Measurements from ENCODE around the gene BUB1. TPM values are rescaled to one million over a fixed set of nuclear protein-coding genes. Genes with fewer than 3 reads are reported as not detected.
A peak's percentile ranks its signal among the peaks of the same experiment; 100 is the strongest.

Gene BUB1
- total RNA-seq, 2 experiments from 2014 or later, result 138 to 140 TPM

DNA sequence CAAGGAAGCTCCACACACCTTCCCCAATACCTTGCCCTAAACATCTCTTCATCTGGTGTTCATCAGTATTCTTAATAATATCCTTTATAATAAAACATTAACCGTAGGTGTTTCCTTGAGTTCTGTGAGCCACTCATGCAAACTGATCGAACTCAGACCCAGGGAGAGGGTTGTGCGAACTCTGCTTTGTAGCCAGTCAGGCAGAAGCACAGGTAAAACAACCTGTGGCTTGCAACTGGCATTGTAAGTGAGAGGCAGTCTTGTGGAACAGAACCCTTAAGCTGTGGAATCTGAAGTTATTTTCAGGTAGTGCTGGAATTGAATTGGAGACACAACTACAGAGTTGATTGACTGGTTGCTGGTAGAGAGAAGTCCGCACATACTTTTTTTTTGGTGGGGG, 4.7 kb downstream of the BUB1 start:
- peaks cover 66% of the 10 kb centered on the region for H3K36me3 Mint-ChIP-seq (ENCODE audit: low read depth)
- H3K4me1 Mint-ChIP-seq (ENCODE audit: low read depth), result peaks cover 49% of the 10 kb centered on the region
- H3K27me3 Mint-ChIP-seq (ENCODE audit: low read depth), result no peaks in the 10 kb centered on the region
- H3K9me3 Mint-ChIP-seq (ENCODE audit: insufficient read depth), result no peaks in the 10 kb centered on the region
- ATAC-seq (no peak), DNase-seq (no peak)
- POLR2A ChIA-PET, result no interaction called here
- H3K27ac Mint-ChIP-seq, result no peak overlapping the region
- H3K4me3 Mint-ChIP-seq, result no peak overlapping the region
- CTCF ChIA-PET, result interaction anchor here (2.1 kb wide), 1 partner anchor 82 kb away, joined by 11 read pairs; no protein-coding TSS in a partner anchor

DNA sequence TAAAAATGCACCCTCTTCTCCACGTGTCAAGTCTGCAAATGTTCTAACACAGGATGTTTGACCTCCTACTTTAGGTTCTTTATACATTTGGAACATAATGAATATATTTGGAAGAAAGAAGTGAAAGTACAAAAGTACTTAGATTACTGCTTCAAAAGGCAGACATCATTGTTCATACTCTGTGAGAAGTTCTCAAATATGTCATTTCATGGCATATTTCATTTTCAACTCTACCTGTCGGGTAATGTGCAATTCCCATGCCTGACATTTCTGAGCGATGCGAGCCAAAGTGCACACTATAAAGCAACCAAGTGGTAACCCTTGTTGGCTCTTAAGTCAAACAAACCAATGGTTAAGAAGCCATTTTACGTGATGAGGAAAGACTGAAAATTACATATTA, 7.0 kb downstream of the BUB1 start:
- CTCF ChIA-PET, result no interaction called here
- no peaks in the 10 kb centered on the region for H3K9me3 Mint-ChIP-seq (ENCODE audit: insufficient read depth)
- peaks cover 70% of the 10 kb centered on the region for H3K36me3 Mint-ChIP-seq (ENCODE audit: low read depth)
- DNase-seq (no peak), ATAC-seq (no peak)
- H3K4me1 Mint-ChIP-seq (ENCODE audit: low read depth), result peaks cover 38% of the 10 kb centered on the region
- no peak overlapping the region for H3K27ac Mint-ChIP-seq
- no peak overlapping the region for H3K4me3 Mint-ChIP-seq
- H3K27me3 Mint-ChIP-seq (ENCODE audit: low read depth), result no peaks in the 10 kb centered on the region
- POLR2A ChIA-PET, result no interaction called here

DNA sequence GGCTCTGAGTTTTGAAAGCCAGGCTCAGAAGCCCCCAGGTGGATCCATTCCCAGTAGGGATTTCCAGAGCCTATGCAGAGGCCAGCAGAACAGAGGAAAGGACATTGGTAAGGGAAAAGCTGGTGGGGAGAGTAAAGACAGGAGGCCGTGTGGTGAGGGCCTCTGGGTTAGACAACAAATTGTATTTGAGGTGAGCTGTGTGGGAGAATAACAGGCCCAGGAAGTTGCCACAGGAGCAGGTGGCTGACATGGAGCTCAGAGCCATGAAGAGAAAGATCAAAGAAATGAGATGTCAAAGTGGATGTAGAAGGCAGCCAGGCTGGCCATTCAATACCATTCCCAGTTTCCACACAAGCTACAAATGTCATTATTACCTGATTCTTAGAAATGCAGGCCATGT, 8.8 kb downstream of the BUB1 start:
- H3K9me3 Mint-ChIP-seq (ENCODE audit: insufficient read depth), result no peaks in the 10 kb centered on the region
- peak overlapping the region; percentile 31 for H3K27ac Mint-ChIP-seq
- no peaks in the 10 kb centered on the region for H3K27me3 Mint-ChIP-seq (ENCODE audit: low read depth)
- no peak for ATAC-seq
- CTCF ChIA-PET, result interaction anchor here (0.9 kb wide), 1 partner anchor 86 kb away, joined by 3 read pairs; no protein-coding TSS in a partner anchor
- peaks cover 70% of the 10 kb centered on the region for H3K36me3 Mint-ChIP-seq (ENCODE audit: low read depth)
- no peak for DNase-seq
- peaks cover 27% of the 10 kb centered on the region for H3K4me1 Mint-ChIP-seq (ENCODE audit: low read depth)
- H3K4me3 Mint-ChIP-seq, result no peak overlapping the region
- POLR2A ChIA-PET, result interaction anchor here (1.0 to 1.2 kb wide), 2 partner anchors 9 to 11 kb away, joined by 3 to 5 read pairs; partner anchors contain the start of gene BUB1

DNA sequence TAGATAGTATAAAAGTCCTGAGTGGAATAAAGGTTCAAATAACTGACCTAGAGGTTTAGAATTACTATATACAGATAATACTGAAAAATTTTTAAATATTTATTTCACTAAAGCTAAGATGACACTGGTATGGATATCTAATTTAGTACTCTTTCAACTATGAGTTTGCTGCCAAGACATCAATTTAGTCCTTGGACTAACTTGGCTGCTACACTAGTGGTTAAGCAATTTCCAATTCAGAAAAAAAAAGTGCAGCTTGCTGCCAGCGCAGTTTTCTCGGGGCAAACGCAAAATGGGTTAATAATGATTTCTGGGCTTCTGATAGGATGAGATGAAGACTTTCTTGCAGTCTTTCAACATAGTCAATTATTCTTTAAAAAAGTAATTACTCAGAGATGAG, 10.8 kb downstream of the BUB1 start:
- ChIA-PET POLR2A (interaction anchor here (2.4 kb wide), 1 partner anchor 11 kb away, joined by 11 read pairs; the partner anchor contains the start of gene BUB1), CTCF (interaction anchor here (0.7 to 2.1 kb wide), 2 partner anchors 10 to 11 kb away, joined by 3 to 5 read pairs; partner anchors contain the start of gene BUB1)
- Mint-ChIP-seq H3K27me3 (ENCODE audit: low read depth) (no peaks in the 10 kb centered on the region), H3K27ac (no peak overlapping the region), H3K36me3 (ENCODE audit: low read depth) (peaks cover 65% of the 10 kb centered on the region), H3K4me1 (ENCODE audit: low read depth) (peaks cover 20% of the 10 kb centered on the region), H3K9me3 (ENCODE audit: insufficient read depth) (no peaks in the 10 kb centered on the region), H3K4me3 (no peak overlapping the region)
- no peak for ATAC-seq
- no peak for DNase-seq

DNA sequence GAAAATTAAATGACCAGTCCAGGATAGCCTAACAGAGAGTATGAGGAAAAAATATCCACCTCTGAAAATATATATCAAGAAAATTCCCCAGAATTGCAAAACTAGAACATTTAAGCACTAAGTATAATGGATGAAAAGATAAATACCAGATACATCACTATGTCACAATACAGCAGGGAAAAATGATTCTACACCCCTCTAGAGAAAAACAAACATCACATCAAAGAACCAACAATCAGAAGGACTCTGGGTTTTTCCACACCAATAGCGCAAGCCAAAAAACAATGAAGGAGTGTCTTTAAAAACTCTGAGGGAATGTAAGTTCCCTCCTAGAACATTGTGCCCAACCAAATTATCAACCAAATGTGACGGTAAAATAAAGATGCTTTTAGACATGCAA, 13.7 kb downstream of the BUB1 start:
- peaks cover 72% of the 10 kb centered on the region for H3K36me3 Mint-ChIP-seq (ENCODE audit: low read depth)
- ATAC-seq (no peak), DNase-seq (no peak)
- ChIA-PET POLR2A (no interaction called here), CTCF (no interaction called here)
- no peak overlapping the region for H3K4me3 Mint-ChIP-seq
- H3K27ac Mint-ChIP-seq, result no peak overlapping the region
- H3K9me3 Mint-ChIP-seq (ENCODE audit: insufficient read depth), result no peaks in the 10 kb centered on the region
- H3K4me1 Mint-ChIP-seq (ENCODE audit: low read depth), result peaks cover 11% of the 10 kb centered on the region
- H3K27me3 Mint-ChIP-seq (ENCODE audit: low read depth), result no peaks in the 10 kb centered on the region

DNA sequence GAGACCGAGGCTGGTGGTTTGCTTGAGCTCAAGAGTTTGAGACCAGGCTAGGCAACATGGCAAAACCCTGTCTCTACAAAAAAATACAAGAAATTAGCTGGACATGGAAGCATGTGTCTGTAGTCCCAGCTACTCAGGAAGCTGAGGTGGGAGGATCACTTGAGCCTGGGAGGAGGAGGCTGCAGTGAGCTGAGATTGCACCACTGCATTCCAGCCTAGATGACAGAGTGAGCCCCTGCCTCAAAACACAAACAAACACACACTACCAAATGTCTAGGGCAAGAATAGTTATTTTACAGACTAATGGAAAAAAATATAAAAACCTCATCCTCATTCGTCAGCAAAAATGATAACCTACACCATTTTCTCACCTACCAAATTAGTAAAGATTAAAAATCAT, 15.3 kb downstream of the BUB1 start:
- no peaks in the 10 kb centered on the region for H3K27me3 Mint-ChIP-seq (ENCODE audit: low read depth)
- no peak overlapping the region for H3K27ac Mint-ChIP-seq
- no peaks in the 10 kb centered on the region for H3K9me3 Mint-ChIP-seq (ENCODE audit: insufficient read depth)
- CTCF ChIA-PET, result no interaction called here
- H3K4me3 Mint-ChIP-seq, result no peak overlapping the region
- H3K36me3 Mint-ChIP-seq (ENCODE audit: low read depth), result peaks cover 72% of the 10 kb centered on the region
- ATAC-seq (no peak), DNase-seq (no peak)
- POLR2A ChIA-PET, result interaction anchor here (2.5 kb wide), 1 partner anchor 16 kb away, joined by 14 read pairs; the partner anchor contains the start of gene BUB1
- peaks cover 7% of the 10 kb centered on the region for H3K4me1 Mint-ChIP-seq (ENCODE audit: low read depth)

DNA sequence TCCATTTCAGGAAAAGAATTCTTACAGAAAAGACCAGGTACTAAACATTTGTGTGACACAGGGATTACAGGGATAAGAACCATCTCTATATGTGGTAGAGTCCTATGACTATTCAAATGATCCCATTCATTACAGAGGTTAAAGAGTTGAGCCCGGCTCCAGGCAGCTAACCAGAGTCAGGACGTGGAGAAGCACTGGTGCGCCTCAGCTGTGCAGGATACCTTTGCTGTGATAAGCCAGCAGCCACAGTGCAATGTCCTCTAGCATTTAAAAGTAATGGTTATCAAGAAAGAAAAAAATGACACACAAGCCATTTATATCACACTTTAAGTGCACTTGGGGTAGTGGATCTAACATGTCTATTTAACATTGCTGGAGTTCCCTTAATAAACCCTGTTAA, 17.3 kb downstream of the BUB1 start:
- Mint-ChIP-seq H3K27ac (no peak overlapping the region), H3K36me3 (ENCODE audit: low read depth) (peaks cover 75% of the 10 kb centered on the region), H3K27me3 (ENCODE audit: low read depth) (no peaks in the 10 kb centered on the region), H3K9me3 (ENCODE audit: insufficient read depth) (no peaks in the 10 kb centered on the region), H3K4me3 (no peak overlapping the region), H3K4me1 (ENCODE audit: low read depth) (peaks cover 7% of the 10 kb centered on the region)
- CTCF ChIA-PET, result no interaction called here
- DNase-seq (no peak), ATAC-seq (no peak)
- POLR2A ChIA-PET, result interaction anchor here (2.5 kb wide), 1 partner anchor 18 kb away, joined by 14 read pairs; the partner anchor contains the start of gene BUB1

DNA sequence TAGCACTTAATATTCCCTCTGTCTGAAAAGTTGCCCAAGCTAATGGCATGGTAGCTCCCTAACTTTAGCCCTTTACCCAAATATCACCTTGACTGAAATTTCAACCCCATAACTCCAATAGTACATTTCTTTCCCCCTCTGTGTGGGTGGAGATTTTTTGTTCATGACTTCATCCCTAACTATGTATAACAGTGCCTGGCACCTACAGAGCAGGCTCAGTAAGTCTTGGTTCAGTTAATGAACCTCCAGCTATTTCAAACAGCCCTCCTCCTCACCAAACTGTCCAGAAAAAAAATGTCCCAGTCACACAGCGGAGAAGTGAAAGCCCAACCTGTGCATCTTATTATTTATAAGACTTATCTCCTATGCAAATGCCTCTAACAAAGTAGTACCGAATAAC, 18.6 kb downstream of the BUB1 start:
- DNase-seq (no peak), ATAC-seq (no peak)
- Mint-ChIP-seq H3K27ac (peak overlapping the region; percentile 60), H3K27me3 (ENCODE audit: low read depth) (no peaks in the 10 kb centered on the region), H3K4me1 (ENCODE audit: low read depth) (peaks cover 7% of the 10 kb centered on the region), H3K9me3 (ENCODE audit: insufficient read depth) (no peaks in the 10 kb centered on the region), H3K36me3 (ENCODE audit: low read depth) (peaks cover 72% of the 10 kb centered on the region), H3K4me3 (no peak overlapping the region)
- CTCF ChIA-PET, result no interaction called here
- POLR2A ChIA-PET, result interaction anchor here (1.0 kb wide), 1 partner anchor 18 kb away, joined by 3 read pairs; the partner anchor contains the start of gene BUB1

DNA sequence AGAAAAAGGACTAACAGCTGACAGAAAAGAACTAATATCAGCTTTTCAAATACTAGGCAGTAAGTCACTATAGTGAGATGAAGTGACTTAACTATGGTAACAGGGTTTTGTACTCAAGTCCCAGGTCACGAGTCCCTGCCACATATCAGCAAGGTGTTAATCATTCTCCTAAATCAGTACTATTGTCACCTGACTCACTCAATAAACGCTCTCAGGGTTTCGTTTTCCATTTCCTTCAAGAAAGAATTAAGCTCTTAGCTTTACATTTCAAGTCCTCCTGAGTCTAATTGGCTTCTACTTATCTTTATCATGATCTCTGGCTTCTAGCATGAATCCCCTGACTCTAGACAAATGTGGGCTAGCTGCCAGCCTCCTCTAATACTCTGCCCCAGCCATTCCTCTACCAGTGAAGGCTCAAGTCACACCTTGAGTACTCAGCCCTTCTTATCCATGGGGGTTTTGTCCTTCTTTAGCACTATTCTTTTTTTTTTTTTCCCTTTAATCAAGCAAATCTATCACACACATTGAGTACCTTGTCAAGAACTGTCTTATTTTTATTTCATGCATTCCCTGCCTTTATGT, 20.0 kb downstream of the BUB1 start:
- Mint-ChIP-seq H3K27me3 (ENCODE audit: low read depth) (no peaks in the 10 kb centered on the region), H3K27ac (no peak overlapping the region), H3K9me3 (ENCODE audit: insufficient read depth) (no peaks in the 10 kb centered on the region), H3K4me3 (no peak overlapping the region), H3K4me1 (ENCODE audit: low read depth) (peaks cover 2% of the 10 kb centered on the region), H3K36me3 (ENCODE audit: low read depth) (peaks cover 76% of the 10 kb centered on the region)
- DNase-seq, result no peak
- ChIA-PET POLR2A (interaction anchor here (1.0 kb wide), 1 partner anchor 12 kb away, joined by 3 read pairs; no protein-coding TSS in a partner anchor), CTCF (interaction anchor here (0.7 to 1.0 kb wide), 2 partner anchors 10 to 97 kb away, joined by 3 read pairs; no protein-coding TSS in a partner anchor)
- no peak for ATAC-seq

DNA sequence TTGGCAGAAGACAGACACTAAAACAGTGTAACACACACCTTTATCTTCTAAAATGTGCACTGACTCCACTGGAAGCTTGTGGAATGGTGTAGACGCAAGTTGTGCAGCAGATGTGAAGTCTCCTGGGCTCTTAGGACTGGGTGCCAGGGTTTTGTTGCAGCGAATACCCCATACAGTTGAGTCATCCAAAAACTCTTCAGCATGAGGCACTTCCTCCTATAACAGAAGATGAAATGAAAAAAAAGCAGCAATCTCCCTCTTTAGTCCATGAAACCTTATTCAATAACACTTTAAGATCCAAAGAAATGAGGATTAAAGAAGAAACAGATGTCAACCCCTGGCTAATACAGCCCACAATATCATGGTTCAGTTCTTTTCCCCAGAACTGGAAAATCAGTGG, 22.2 kb downstream of the BUB1 start:
- peaks cover 77% of the 10 kb centered on the region for H3K36me3 Mint-ChIP-seq (ENCODE audit: low read depth)
- CTCF ChIA-PET, result no interaction called here
- DNase-seq, result no peak
- POLR2A ChIA-PET, result no interaction called here
- H3K27ac Mint-ChIP-seq, result no peak overlapping the region
- H3K4me1 Mint-ChIP-seq (ENCODE audit: low read depth), result peaks cover 2% of the 10 kb centered on the region
- H3K27me3 Mint-ChIP-seq (ENCODE audit: low read depth), result no peaks in the 10 kb centered on the region
- no peak for ATAC-seq
- no peak overlapping the region for H3K4me3 Mint-ChIP-seq
- no peaks in the 10 kb centered on the region for H3K9me3 Mint-ChIP-seq (ENCODE audit: insufficient read depth)

DNA sequence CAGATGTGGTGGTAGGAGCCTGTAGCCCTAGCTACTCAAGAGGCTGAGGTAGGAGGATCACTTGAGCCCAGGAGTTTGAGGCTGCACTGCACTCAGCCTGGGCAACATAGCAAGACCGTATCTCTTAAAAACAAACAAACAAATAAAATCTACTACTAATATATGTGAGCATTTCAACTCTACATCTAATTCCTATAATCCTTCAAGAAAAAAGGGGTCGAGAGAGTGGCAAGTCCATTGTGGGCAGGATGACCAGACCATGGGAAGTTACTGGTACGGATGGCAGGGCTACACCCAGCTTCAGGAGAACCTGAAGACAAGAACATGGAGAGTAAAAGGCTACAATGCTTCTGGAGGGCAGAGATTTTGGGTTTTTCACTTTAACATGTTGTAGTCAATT, 24.0 kb downstream of the BUB1 start:
- Mint-ChIP-seq H3K4me3 (no peak overlapping the region), H3K9me3 (ENCODE audit: insufficient read depth) (no peaks in the 10 kb centered on the region), H3K4me1 (ENCODE audit: low read depth) (no peaks in the 10 kb centered on the region), H3K27me3 (ENCODE audit: low read depth) (no peaks in the 10 kb centered on the region), H3K27ac (no peak overlapping the region), H3K36me3 (ENCODE audit: low read depth) (peaks cover 72% of the 10 kb centered on the region)
- DNase-seq, result no peak
- ATAC-seq, result no peak
- ChIA-PET CTCF (no interaction called here), POLR2A (no interaction called here)

DNA sequence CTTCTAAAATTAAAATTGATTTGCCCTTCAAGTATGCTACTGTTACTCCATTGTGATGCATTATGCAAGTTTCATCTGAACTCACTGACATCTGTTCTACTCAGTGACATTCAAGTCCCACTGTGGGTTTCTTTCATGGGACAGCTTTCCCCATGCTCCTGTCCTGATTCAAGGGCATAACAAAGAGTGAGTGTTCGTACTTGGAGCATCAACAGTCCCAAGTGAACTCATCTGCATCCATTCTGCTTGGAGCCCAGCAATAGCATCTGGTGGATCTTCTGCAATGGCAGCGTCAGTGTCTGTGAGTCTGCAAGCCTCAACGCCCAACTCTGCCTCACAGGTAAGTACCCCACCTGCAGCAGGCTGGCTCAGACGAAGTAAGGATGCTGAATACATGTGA, 27.5 kb downstream of the BUB1 start:
- H3K36me3 Mint-ChIP-seq (ENCODE audit: low read depth), result peaks cover 73% of the 10 kb centered on the region
- CTCF ChIA-PET, result interaction anchor here (1.6 kb wide), 1 partner anchor 105 kb away, joined by 4 read pairs; no protein-coding TSS in a partner anchor

More for the DNA sequence above, 27.5 kb downstream of the BUB1 start:
- DNase-seq (no peak), ATAC-seq (no peak)
- POLR2A ChIA-PET, result interaction anchor here (1.1 kb wide), 1 partner anchor 28 kb away, joined by 3 read pairs; the partner anchor contains the start of gene BUB1
- Mint-ChIP-seq H3K27ac (no peak overlapping the region), H3K9me3 (ENCODE audit: insufficient read depth) (no peaks in the 10 kb centered on the region), H3K27me3 (ENCODE audit: low read depth) (no peaks in the 10 kb centered on the region), H3K4me1 (ENCODE audit: low read depth) (no peaks in the 10 kb centered on the region), H3K4me3 (no peak overlapping the region)

Data from activated CD8-positive, alpha-beta T cell treated with anti-CD3 and anti-CD28 coated beads, Interleukin-2, amount 10 ng/mL, durations not matched to agents 7 days and 5 days (primary cell).